HepG2 (cell line): ENCODE results near the gene PPOX. TPM values are rescaled to one million over a fixed set of nuclear protein-coding genes. Genes with fewer than 3 reads are reported as not detected.

Source experiments
- ATAC-seq: fragments of 200-7000 bp; cut with Tn5 transposase; 3 replicates; pipeline ENCODE4 v1.9.1; 2020; ENCODE audit warnings: mild to moderate bottlenecking, moderate library complexity
- BruUV-seq: library from RNA; stranded (reverse); fragments of 400-500 nt; replicated peaks from 2 replicates; lab custom pipeline; 2021; lab: Mats Ljungman, UMichigan
- CTCF ChIA-PET: fragments of 300-600 bp; formaldehyde crosslinking; extraction: SDS; loops from one replicate; lab custom pipeline; 2021; ENCODE audit warnings: low total read pairs, inconsistent platforms, low intra/inter-chr PET ratio; lab: Yijun Ruan, JAX
- POLR2A ChIA-PET: fragments of 350-600 bp; sonication (Branson Sonifier 250); formaldehyde crosslinking; loops from one replicate; lab custom pipeline; 2020; ENCODE audit warnings: antibody characterized with exemption, inconsistent platforms; lab: Yijun Ruan, JAX
- DNase-seq: peaks from one replicate; pipeline ENCODE4 v3.0.0-alpha.2; 2015; ENCODE audit warnings: low spot score
- FAIRE-seq: peaks from 3 replicates; lab custom pipeline; 2011; peaks lifted over from hg19 to GRCh38; lab: Jason Lieb, UNC
- H2AFZ ChIP-seq: one replicate; pipeline ENCODE4 v1.6.1; 2011; ENCODE audit warnings: low read length, inconsistent platforms
- H3K27ac ChIP-seq: fragments of 300-600 bp; 3 replicates; pipeline ENCODE4 v1.8.0; 2011; ENCODE audit warnings: mixed run types, mild to moderate bottlenecking, mixed read lengths, low read length, inconsistent platforms; ENCODE audit not compliant: insufficient read depth; ENCODE audit errors: extremely low read length
- H3K27me3 ChIP-seq, 2 experiments: fragments of 200-600 bp in 1 of 2; 2 replicates in 1 of 2; 3 replicates in 1 of 2; pipeline versions ENCODE4 v1.6.0 to v1.8.0; 2011; ENCODE audit warnings: low read length in 2 of 2, mild to moderate bottlenecking in 2 of 2, moderate library complexity in 2 of 2, inconsistent platforms in 1 of 2; ENCODE audit not compliant: insufficient read depth in 2 of 2, control insufficient read depth in 1 of 2
- H3K36me3 ChIP-seq, 2 experiments: fragments of 200-600 bp in 1 of 2; replicated peaks in 1 of 2; 2 replicates in 1 of 2; 3 replicates in 1 of 2; pipeline versions ENCODE4 v1.5.1 to v1.8.0; 2011; ENCODE audit warnings: low read length in 2 of 2, inconsistent platforms in 1 of 2; ENCODE audit not compliant: insufficient read depth in 2 of 2, control insufficient read depth in 1 of 2
- H3K4me1 ChIP-seq: 2 replicates; pipeline ENCODE4 v1.5.1; 2012; ENCODE audit warnings: low read length, inconsistent platforms; ENCODE audit not compliant: insufficient read depth
- H3K4me2 ChIP-seq: 2 replicates; pipeline ENCODE4 v1.6.0; 2011; ENCODE audit warnings: low read depth, low read length, inconsistent platforms
- H3K4me3 ChIP-seq, 3 experiments: fragments of 200-600 bp in 1 of 3; sonication (generic), shearing (Covaris generic) in 1 of 3; replicated peaks in 1 of 3; 2 replicates each; pipeline ENCODE4 v1.5.1; 2011 to 2016; ENCODE audit warnings: low read length in 3 of 3, inconsistent platforms in 2 of 3, low read depth in 2 of 3, mild to moderate bottlenecking in 2 of 3, control low read depth in 1 of 3, mixed read lengths in 1 of 3; ENCODE audit not compliant: insufficient read depth in 1 of 3
- H3K79me2 ChIP-seq: one replicate; pipeline ENCODE4 v1.6.1; 2011; ENCODE audit warnings: low read length, inconsistent platforms; ENCODE audit not compliant: insufficient read depth
- H3K9ac ChIP-seq: 2 replicates; pipeline ENCODE4 v1.6.0; 2011; ENCODE audit warnings: mild to moderate bottlenecking, low read depth, low read length, inconsistent platforms; ENCODE audit not compliant: insufficient read depth
- H3K9me3 ChIP-seq: 2 replicates; pipeline ENCODE4 v1.5.1; 2012; ENCODE audit warnings: mild to moderate bottlenecking, low read length
- H4K20me1 ChIP-seq: 2 replicates; pipeline ENCODE4 v1.6.0; 2011; ENCODE audit warnings: inconsistent platforms, mild to moderate bottlenecking, low read length, moderate library complexity; ENCODE audit not compliant: insufficient read depth
- HINFP ChIP-seq: sonication (generic); formaldehyde crosslinking; IDR thresholded peaks from 2 replicates; pipeline ENCODE4 v1.4.0; 2020; ENCODE audit warnings: low read depth, mild to moderate bottlenecking, missing genetic modification reagents
- HNF1B ChIP-seq: sonication (generic); formaldehyde crosslinking; IDR thresholded peaks from 2 replicates; pipeline ENCODE4 v1.5.1; 2020; ENCODE audit warnings: mild to moderate bottlenecking, moderate library complexity, missing genetic modification reagents
- SUZ12 ChIP-seq: fragments of 150-350 bp; IDR thresholded peaks from 2 replicates; pipeline ENCODE4 v1.6.1; 2014; ENCODE audit warnings: low read depth, low read length
- ZNF354B ChIP-seq: sonication (generic); formaldehyde crosslinking; IDR thresholded peaks from 2 replicates; pipeline ENCODE4 v1.8.0; 2022; ENCODE audit warnings: mild to moderate bottlenecking, missing genetic modification reagents
- ZNF678 ChIP-seq: sonication (generic); formaldehyde crosslinking; IDR thresholded peaks from 2 replicates; pipeline ENCODE4 v1.4.0; 2020; ENCODE audit warnings: mild to moderate bottlenecking, missing genetic modification reagents
- WGBS: methylation state at CpG from one replicate; pipeline ENCODE4 v1.1.6; 2017; ENCODE audit warnings: low lambda C conversion rate; 5-methylcytosine and 5-hydroxymethylcytosine counted together
- in situ Hi-C: cut with HindIII; loops from 2 replicates; pipeline ENCODE4 v1.10.0; 2017; ENCODE audit warnings: low pct_unique_long_range_greater_than_20kb; ENCODE audit not compliant: extremely low pct_ligation_motif_present
- intact Hi-C: fragments of 100-400 bp; cut with micrococcal nuclease; formaldehyde crosslinking; loops from one replicate; pipeline ENCODE4 v1.10.0; 2022; ENCODE audit not compliant: unreplicated experiment
- polyA plus RNA-seq, 8 experiments: library from polyadenylated mRNA; depleted of rRNA in 3 of 8; stranded (reverse) in 7 of 8; unstranded in 1 of 8; fragments of >200 nt; fragmentation: Illumina TruSeq in 4 of 8; extraction: Trizol in 4 of 8; gene quantifications; 2 replicates each; pipeline versions ENCODE4 v1.2.1 to v1.2.3, GENCODE V29; 2011 to 2016; ENCODE audit warnings: low read depth in 4 of 8, missing spikeins in 1 of 8, mixed read lengths in 1 of 8; ENCODE audit not compliant: insufficient read depth in 1 of 8
- total RNA-seq, 5 experiments: library from RNA; depleted of rRNA; stranded (reverse); fragments of >200 nt; fragmentation: Illumina TruSeq; extraction: Trizol; gene quantifications; 2 replicates each; pipeline ENCODE4 v1.2.3, GENCODE V29; 2016; ENCODE audit warnings: low read depth in 1 of 5

Gene PPOX
- total and polyA plus RNA-seq, 2 of the 13 experiments (the other 11 are each of a cell fraction or from before 2014, with no cell fraction given): 15.5 to 27.7 TPM

GRCh38 chr1:161138431-161138830 lies 27.8 kb upstream of the PPOX start:
- FAIRE-seq (no peak), DNase-seq (no peak), ATAC-seq (no peak)
- TF ChIP-seq HNF1B (no peak), HINFP (CRISPR knock-in tag) (no peak), ZNF678 (CRISPR knock-in tag) (no peak), ZNF354B (no peak), SUZ12 (no peak)
- Histone ChIP-seq H3K4me2 (no peak overlapping the region), H3K4me3 (no peak overlapping the region), H2AFZ (no peak overlapping the region), H3K79me2 (peaks cover 8% of the 10 kb centered on the region), H4K20me1 (no peaks in the 10 kb centered on the region), H3K9ac (no peak overlapping the region), H3K4me1 (peaks cover 7% of the 10 kb centered on the region; the same call in 1 of the 2 replicates), H3K36me3 (no peaks in the 10 kb centered on the region), H3K9me3 (no peaks in the 10 kb centered on the region), H3K27me3 (no peaks in the 10 kb centered on the region; a peak in 1 of 5 replicates), H3K27ac (no peak overlapping the region)
- in situ Hi-C loops: no loop called here
- POLR2A ChIA-PET: no interaction called here
- WGBS: 96% methylated on average over 1 of the region's 1 CpG
- BruUV-seq: no TSS peak
- CTCF ChIA-PET: no interaction called here
- intact Hi-C loops: loop anchor here (2.0 to 10.0 kb wide), 2 partner anchors 42 to 144 kb away; no protein-coding TSS in a partner anchor
